H9 (cell line): ENCODE data around the gene TRAPPC14. TPM values are rescaled to one million over a fixed set of nuclear protein-coding genes. Genes with fewer than 3 reads are reported as not detected.

Experiments
- DNase-seq: peaks from one replicate; pipeline ENCODE4 v3.0.0-alpha.2; 2017
- H2AFZ ChIP-seq: one replicate; pipeline ENCODE4 v1.6.1; 2013; ENCODE audit warnings: mild to moderate bottlenecking, low read length, control low read depth, moderate library complexity
- H2AK5ac ChIP-seq: 2 replicates; pipeline ENCODE4 v1.6.1; 2013; ENCODE audit warnings: low read length, control low read depth, mixed read lengths; ENCODE audit not compliant: insufficient read length
- H2BK120ac ChIP-seq: one replicate; pipeline ENCODE4 v1.6.1; 2013; ENCODE audit warnings: low read depth, mild to moderate bottlenecking, low read length, control low read depth, inconsistent platforms; ENCODE audit not compliant: poor library complexity, severe bottlenecking
- H2BK12ac ChIP-seq: 2 replicates; pipeline ENCODE4 v1.6.1; 2013; ENCODE audit warnings: low read length, control low read depth, mixed read lengths, low read depth; ENCODE audit not compliant: insufficient read length
- H2BK15ac ChIP-seq: 2 replicates; pipeline ENCODE4 v1.6.1; 2013; ENCODE audit warnings: low read depth, low read length, control low read depth
- H2BK20ac ChIP-seq: one replicate; pipeline ENCODE4 v1.6.1; 2013; ENCODE audit warnings: low read depth, mild to moderate bottlenecking, low read length, control low read depth, inconsistent platforms; ENCODE audit not compliant: poor library complexity, severe bottlenecking
- H2BK5ac ChIP-seq: 2 replicates; pipeline ENCODE4 v1.6.1; 2013; ENCODE audit warnings: low read length, control low read depth, mixed read lengths; ENCODE audit not compliant: insufficient read length
- H3K14ac ChIP-seq: 2 replicates; pipeline ENCODE4 v1.6.1; 2013; ENCODE audit warnings: low read length, control low read depth; ENCODE audit not compliant: insufficient read depth
- H3K18ac ChIP-seq: 2 replicates; pipeline ENCODE4 v1.6.1; 2013; ENCODE audit warnings: low read depth, mild to moderate bottlenecking, mixed read lengths, low read length, control low read depth; ENCODE audit not compliant: insufficient read length
- H3K23ac ChIP-seq: 2 replicates; pipeline ENCODE4 v1.6.1; 2013; ENCODE audit warnings: low read length, control low read depth, mixed read lengths, low read depth; ENCODE audit not compliant: insufficient read length
- H3K23me2 ChIP-seq: 2 replicates; pipeline ENCODE4 v1.6.1; 2013; ENCODE audit warnings: low read depth, mild to moderate bottlenecking, mixed read lengths, low read length, control low read depth; ENCODE audit not compliant: insufficient read length, poor library complexity, severe bottlenecking
- H3K27ac ChIP-seq: 2 replicates; pipeline ENCODE4 v1.5.1; 2013; ENCODE audit warnings: low read length, control low read depth, mixed read lengths, low read depth; ENCODE audit not compliant: insufficient read length
- H3K27me3 ChIP-seq: 2 replicates; pipeline ENCODE4 v1.6.1; 2013; ENCODE audit warnings: low read length, control low read depth, inconsistent platforms; ENCODE audit not compliant: insufficient read depth
- H3K4ac ChIP-seq: 2 replicates; pipeline ENCODE4 v1.6.1; 2013; ENCODE audit warnings: low read depth, mild to moderate bottlenecking, control low read depth, inconsistent platforms, low read length, moderate library complexity
- H3K4me1 ChIP-seq: 2 replicates; pipeline ENCODE4 v1.6.1; 2013; ENCODE audit warnings: low read length, control low read depth, inconsistent platforms; ENCODE audit not compliant: insufficient read depth
- H3K4me2 ChIP-seq: 2 replicates; pipeline ENCODE4 v1.6.1; 2013; ENCODE audit warnings: low read length, control low read depth, mixed read lengths; ENCODE audit not compliant: insufficient read length, insufficient read depth
- H3K56ac ChIP-seq: 2 replicates; pipeline ENCODE4 v1.6.1; 2013; ENCODE audit warnings: low read depth, mild to moderate bottlenecking, mixed read lengths, low read length, control low read depth; ENCODE audit not compliant: insufficient read length
- H3K79me1 ChIP-seq: 2 replicates; pipeline ENCODE4 v1.6.1; 2013; ENCODE audit warnings: low read depth, mild to moderate bottlenecking, moderate library complexity, low read length, control low read depth, inconsistent platforms; ENCODE audit not compliant: insufficient read depth, poor library complexity, severe bottlenecking
- H3K79me2 ChIP-seq: 2 replicates; pipeline ENCODE4 v1.6.1; 2013; ENCODE audit warnings: low read length, control low read depth, inconsistent platforms; ENCODE audit not compliant: insufficient read depth
- H3K9ac ChIP-seq: 2 replicates; pipeline ENCODE4 v1.6.1; 2013; ENCODE audit warnings: low read length, control low read depth, mixed read lengths; ENCODE audit not compliant: insufficient read length; ENCODE audit errors: extremely low read depth
- H3K9me3 ChIP-seq: one replicate; pipeline ENCODE4 v1.6.1; 2013; ENCODE audit warnings: low read depth, low read length, inconsistent platforms; ENCODE audit not compliant: control insufficient read depth
- H3T11ph ChIP-seq: one replicate; pipeline ENCODE4 v1.6.1; 2013; ENCODE audit warnings: mild to moderate bottlenecking, low read length, control low read depth, inconsistent platforms
- H4K20me1 ChIP-seq: one replicate; pipeline ENCODE4 v1.6.1; 2013; ENCODE audit not compliant: control insufficient read depth, insufficient read length, insufficient read depth
- H4K5ac ChIP-seq: 2 replicates; pipeline ENCODE4 v1.6.1; 2013; ENCODE audit warnings: low read depth, mild to moderate bottlenecking, mixed read lengths, low read length, control low read depth; ENCODE audit not compliant: insufficient read length
- H4K8ac ChIP-seq: replicated peaks from 2 replicates; pipeline ENCODE4 v1.6.1; 2013; ENCODE audit warnings: low read length, control low read depth, mixed read lengths, low read depth; ENCODE audit not compliant: insufficient read length
- H4K91ac ChIP-seq: 2 replicates; pipeline ENCODE4 v1.6.1; 2013; ENCODE audit warnings: low read depth, mild to moderate bottlenecking, moderate library complexity, mixed read lengths, low read length, control low read depth; ENCODE audit not compliant: insufficient read length
- H3K27ac Mint-ChIP-seq, 3 experiments: 2 replicates in 2 of 3; 3 replicates in 1 of 3; pipeline ENCODE4 v1.8.0; 2020 to 2021; ENCODE audit warnings: mixed read lengths in 3 of 3, mild to moderate bottlenecking in 1 of 3, moderate library complexity in 1 of 3
- H3K27me3 Mint-ChIP-seq: 2 replicates; pipeline ENCODE4 v1.8.0; 2021; ENCODE audit warnings: low read depth, mild to moderate bottlenecking, moderate library complexity, mixed read lengths
- H3K36me3 Mint-ChIP-seq, 3 experiments: 2 replicates in 2 of 3; 3 replicates in 1 of 3; pipeline ENCODE4 v1.8.0; 2020 to 2021; ENCODE audit warnings: low read depth in 3 of 3, mixed read lengths in 3 of 3; ENCODE audit not compliant: insufficient read depth in 1 of 3
- H3K4me1 Mint-ChIP-seq, 2 experiments: 2 replicates each; pipeline ENCODE4 v1.8.0; 2020; ENCODE audit warnings: mixed read lengths in 2 of 2
- H3K4me3 Mint-ChIP-seq, 2 experiments: 2 replicates in 1 of 2; 3 replicates in 1 of 2; pipeline ENCODE4 v1.8.0; 2020 to 2021; ENCODE audit warnings: mild to moderate bottlenecking in 2 of 2, mixed read lengths in 2 of 2, moderate library complexity in 1 of 2
- H3K9me3 Mint-ChIP-seq, 2 experiments: 2 replicates in 1 of 2; 3 replicates in 1 of 2; pipeline ENCODE4 v1.8.0; 2020; ENCODE audit warnings: mild to moderate bottlenecking in 2 of 2, mixed read lengths in 2 of 2, moderate library complexity in 1 of 2
- WGBS: extraction: QIAGEN DNeasy Blood & Tissue Kit; methylation state at CpG from one replicate; pipeline ENCODE4 v1.1.7; 2013; ENCODE audit warnings: missing lambda C conversion rate, low lambda C conversion rate, mixed read lengths; ENCODE audit not compliant: insufficient read length; ENCODE audit errors: extremely low coverage; 5-methylcytosine and 5-hydroxymethylcytosine counted together
- total RNA-seq: library from RNA; stranded (reverse); gene quantifications from 2 replicates; pipeline ENCODE4 v1.2.1, GENCODE V29; 2021
- TF ChIP-seq, protein P1 (sequence below): fragments of 200-600 bp; sonication (generic); conservative IDR thresholded peaks from 3 replicates; pipeline ENCODE4 v1.8.0; 2021; ENCODE audit warnings: antibody characterized with exemption, mild to moderate bottlenecking

The TRAPPC14 gene
- total RNA-seq, 1 experiment from 2014 or later, result 32.8 TPM

- peak within 1 kb of the TSS; percentile 95 to 97 (median 97) for H3K27ac Mint-ChIP-seq
- Histone ChIP-seq H4K5ac (no peak within 1 kb of the TSS), H2AK5ac (no peak within 1 kb of the TSS), H2BK120ac (no peak within 1 kb of the TSS), H3K18ac (peak within 1 kb of the TSS; percentile 73), H2BK12ac (no peak within 1 kb of the TSS), H3K14ac (peak within 1 kb of the TSS; percentile 60; the same call in 1 of the 2 replicates), H2BK15ac (no peak within 1 kb of the TSS), H3K23me2 (peaks cover 6% of the 10 kb centered on the region), H3K56ac (no peak within 1 kb of the TSS), H2BK5ac (no peak within 1 kb of the TSS), H3K79me2 (no peaks in the 10 kb centered on the region), H4K91ac (no peak within 1 kb of the TSS), H3K4ac (no peak within 1 kb of the TSS), H3K9me3 (no peaks in the 10 kb centered on the region), H4K20me1 (peaks cover 2% of the 10 kb centered on the region), H3K23ac (no peak within 1 kb of the TSS), H3K27ac (no peak within 1 kb of the TSS), H2AFZ (no peak within 1 kb of the TSS), H3K27me3 (no peaks in the 10 kb centered on the region), H2BK20ac (no peak within 1 kb of the TSS), H3K9ac (peak within 1 kb of the TSS; percentile 73), H3K4me1 (no peaks in the 10 kb centered on the region), H3K4me2 (peak within 1 kb of the TSS; percentile 60), H4K8ac (no peak within 1 kb of the TSS), H3K79me1 (no peaks in the 10 kb centered on the region), H3T11ph (no peak within 1 kb of the TSS)
- peaks cover 2% of the 10 kb centered on the region; the same call in 1 of the 2 replicates for H3K27me3 Mint-ChIP-seq
- peaks cover 12 to 32% (median 30%) of the 10 kb centered on the region in 3 experiments for H3K36me3 Mint-ChIP-seq
- DNase-seq, result peak; percentile 100
- no peaks in the 10 kb centered on the region for H3K9me3 Mint-ChIP-seq
- peaks cover 21 to 27% of the 10 kb centered on the region in 2 experiments for H3K4me1 Mint-ChIP-seq
- TF ChIP-seq, protein P1, sequence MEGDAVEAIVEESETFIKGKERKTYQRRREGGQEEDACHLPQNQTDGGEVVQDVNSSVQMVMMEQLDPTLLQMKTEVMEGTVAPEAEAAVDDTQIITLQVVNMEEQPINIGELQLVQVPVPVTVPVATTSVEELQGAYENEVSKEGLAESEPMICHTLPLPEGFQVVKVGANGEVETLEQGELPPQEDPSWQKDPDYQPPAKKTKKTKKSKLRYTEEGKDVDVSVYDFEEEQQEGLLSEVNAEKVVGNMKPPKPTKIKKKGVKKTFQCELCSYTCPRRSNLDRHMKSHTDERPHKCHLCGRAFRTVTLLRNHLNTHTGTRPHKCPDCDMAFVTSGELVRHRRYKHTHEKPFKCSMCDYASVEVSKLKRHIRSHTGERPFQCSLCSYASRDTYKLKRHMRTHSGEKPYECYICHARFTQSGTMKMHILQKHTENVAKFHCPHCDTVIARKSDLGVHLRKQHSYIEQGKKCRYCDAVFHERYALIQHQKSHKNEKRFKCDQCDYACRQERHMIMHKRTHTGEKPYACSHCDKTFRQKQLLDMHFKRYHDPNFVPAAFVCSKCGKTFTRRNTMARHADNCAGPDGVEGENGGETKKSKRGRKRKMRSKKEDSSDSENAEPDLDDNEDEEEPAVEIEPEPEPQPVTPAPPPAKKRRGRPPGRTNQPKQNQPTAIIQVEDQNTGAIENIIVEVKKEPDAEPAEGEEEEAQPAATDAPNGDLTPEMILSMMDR, result peak; percentile 34; the same call in 2 of the 3 replicates
- WGBS, result no CpG with 5 or more reads among the region's 46 CpGs
- peak within 1 kb of the TSS; percentile 98 for H3K4me3 Mint-ChIP-seq
Measured at GRCh38 chr7:100148559-100149328, 9.8 kb downstream of the TRAPPC14 start, which contains the start of gene LAMTOR4. Gene LAMTOR4, plus strand, starts transcription at chr7:100148918. Its CDS starts 55 bp downstream, at chr7:100148973.
